ENCODE measurements around the gene MKNK2. TPM values are rescaled to one million over a fixed set of nuclear protein-coding genes. Genes with fewer than 3 reads are reported as not detected.
"Not testable (repeated sequence)": the region's sequence is repeated elsewhere in the genome, so short reads cannot be mapped to it uniquely, and the experiment has no call there.

The MKNK2 gene
- polyA plus RNA-seq, 1 donor (not counting 4 experiments of a cell fraction or from before 2014, with no cell fraction given), result 88.3 TPM

DNA sequence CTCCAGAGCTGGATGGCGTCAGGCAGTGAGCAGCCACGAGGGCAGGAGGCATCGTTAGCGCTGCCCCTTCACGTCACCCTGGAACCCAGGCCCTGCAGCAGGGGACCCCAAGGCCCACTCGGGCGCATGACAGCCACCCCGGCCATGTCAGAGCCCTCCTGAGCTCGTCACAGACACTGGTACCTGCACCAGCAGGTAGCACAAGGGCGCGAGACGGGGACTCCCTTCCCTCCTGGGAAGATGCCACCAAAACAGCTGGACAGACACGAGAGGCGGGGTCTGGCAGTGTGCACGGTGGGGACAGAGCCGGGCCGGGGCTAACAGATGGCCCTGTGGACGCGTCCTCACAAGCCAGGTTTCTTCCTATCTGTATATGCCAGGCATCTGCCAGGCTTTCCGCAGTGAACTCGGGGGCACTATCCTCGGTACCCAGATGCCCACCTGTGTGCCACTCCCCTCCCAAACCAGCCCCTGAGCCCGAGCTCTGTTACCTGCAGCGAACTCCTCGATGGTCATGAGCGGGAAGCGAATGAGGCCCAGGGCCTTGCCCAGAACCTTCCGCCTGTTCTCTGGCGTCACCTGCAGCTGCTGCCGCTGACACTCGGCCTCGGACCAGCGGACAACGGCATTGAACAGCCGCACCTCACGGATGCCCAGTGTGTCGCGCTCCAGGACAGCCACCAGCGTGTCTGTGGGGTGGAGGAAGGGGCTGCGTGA, 61.4 kb downstream of the MKNK2 start:
- Histone ChIP-seq H3K4me2 (ENCODE audit: control insufficient read depth, extremely low read depth, insufficient read depth, low read depth, low read length) (no peak overlapping the region), H4K20me1 (ENCODE audit: control insufficient read depth, extremely low read depth, insufficient read depth, low read length) (peaks cover 2% of the 10 kb centered on the region), H3K9me3 (ENCODE audit: control insufficient read depth, low read depth, low read length) (no peaks in the 10 kb centered on the region), H3K36me3 (ENCODE audit: control insufficient read depth in 2 of 2, extremely low read depth in 1 of 2, insufficient read depth in 2 of 2, low read length in 2 of 2) (peaks cover 29 to 34% of the 10 kb centered on the region in 2 experiments), H3K4me3 (ENCODE audit: control insufficient read depth in 2 of 3, extremely low read depth in 1 of 3, insufficient read depth in 2 of 3, low read depth in 1 of 3, low read length in 3 of 3) (no peak overlapping the region), H3K27me3 (ENCODE audit: control insufficient read depth, extremely low read depth, insufficient read depth, low read length) (no peaks in the 10 kb centered on the region), H3K27ac (ENCODE audit: control insufficient read depth, insufficient read depth, low read length) (no peak overlapping the region), H3K4me1 (ENCODE audit: control insufficient read depth, extremely low read depth, insufficient read depth, low read length) (no peaks in the 10 kb centered on the region), H3K79me2 (ENCODE audit: control insufficient read depth, insufficient read depth, low read length) (no peaks in the 10 kb centered on the region), H2AFZ (ENCODE audit: control insufficient read depth, low read length) (no peak overlapping the region), H3K9me1 (ENCODE audit: control insufficient read depth, extremely low read depth, insufficient read depth, low read length) (no peaks in the 10 kb centered on the region), H3K9ac (ENCODE audit: control insufficient read depth, extremely low read depth, insufficient read depth, low read length) (no peak overlapping the region)
- TF ChIP-seq, protein P1, sequence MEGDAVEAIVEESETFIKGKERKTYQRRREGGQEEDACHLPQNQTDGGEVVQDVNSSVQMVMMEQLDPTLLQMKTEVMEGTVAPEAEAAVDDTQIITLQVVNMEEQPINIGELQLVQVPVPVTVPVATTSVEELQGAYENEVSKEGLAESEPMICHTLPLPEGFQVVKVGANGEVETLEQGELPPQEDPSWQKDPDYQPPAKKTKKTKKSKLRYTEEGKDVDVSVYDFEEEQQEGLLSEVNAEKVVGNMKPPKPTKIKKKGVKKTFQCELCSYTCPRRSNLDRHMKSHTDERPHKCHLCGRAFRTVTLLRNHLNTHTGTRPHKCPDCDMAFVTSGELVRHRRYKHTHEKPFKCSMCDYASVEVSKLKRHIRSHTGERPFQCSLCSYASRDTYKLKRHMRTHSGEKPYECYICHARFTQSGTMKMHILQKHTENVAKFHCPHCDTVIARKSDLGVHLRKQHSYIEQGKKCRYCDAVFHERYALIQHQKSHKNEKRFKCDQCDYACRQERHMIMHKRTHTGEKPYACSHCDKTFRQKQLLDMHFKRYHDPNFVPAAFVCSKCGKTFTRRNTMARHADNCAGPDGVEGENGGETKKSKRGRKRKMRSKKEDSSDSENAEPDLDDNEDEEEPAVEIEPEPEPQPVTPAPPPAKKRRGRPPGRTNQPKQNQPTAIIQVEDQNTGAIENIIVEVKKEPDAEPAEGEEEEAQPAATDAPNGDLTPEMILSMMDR (optimal IDR thresholded peaks at IDR 0.05 in 1 of 3, IDR thresholded peaks at IDR 0.05 in 1 of 3, conservative IDR thresholded peaks at IDR 0.05 in 1 of 3; ENCODE audit: extremely low read depth in 1 of 3, insufficient read depth in 2 of 3, low read length in 3 of 3), result no peak
- TF ChIP-seq EZH2 (IDR thresholded peaks at IDR 0.05; ENCODE audit: low read length), result no peak
- FAIRE-seq (no peak), DNase-seq (ENCODE audit: low read depth, low spot score) (no peak)
- dilution Hi-C loops (cut with MboI; ENCODE audit: extremely low pct_ligation_motif_present, low sequenced_read_pairs), result no loop called here

DNA sequence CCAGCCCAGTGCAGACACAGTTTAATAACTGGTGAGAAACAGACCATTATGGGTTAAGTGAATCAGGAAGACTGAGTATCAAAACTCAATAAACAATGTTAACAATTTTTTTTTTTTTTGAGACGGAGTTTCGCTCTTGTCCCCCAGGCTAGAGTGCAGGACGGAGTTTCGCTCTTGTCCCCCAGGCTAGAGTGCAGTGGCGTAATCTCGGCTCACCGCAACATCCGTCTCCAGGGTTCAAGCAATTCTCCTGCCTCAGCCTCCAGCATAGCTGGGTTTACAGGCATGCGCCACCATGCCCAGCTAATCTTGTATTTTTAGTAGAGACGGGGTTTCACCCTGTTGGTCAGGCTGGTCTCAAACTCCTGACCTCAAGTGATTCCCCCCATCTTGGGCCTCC, 62.6 kb downstream of the MKNK2 start:
- H3K79me2 ChIP-seq (ENCODE audit: control insufficient read depth, insufficient read depth, low read length); H3K4me1 ChIP-seq (ENCODE audit: control insufficient read depth, extremely low read depth, insufficient read depth, low read length); dilution Hi-C loops (cut with MboI; ENCODE audit: extremely low pct_ligation_motif_present, low sequenced_read_pairs); H2AFZ ChIP-seq (ENCODE audit: control insufficient read depth, low read length); H3K4me2 ChIP-seq (ENCODE audit: control insufficient read depth, extremely low read depth, insufficient read depth, low read depth, low read length); H4K20me1 ChIP-seq (ENCODE audit: control insufficient read depth, extremely low read depth, insufficient read depth, low read length); H3K9me1 ChIP-seq (ENCODE audit: control insufficient read depth, extremely low read depth, insufficient read depth, low read length); DNase-seq (ENCODE audit: low read depth, low spot score); H3K27me3 ChIP-seq (ENCODE audit: control insufficient read depth, extremely low read depth, insufficient read depth, low read length); H3K9ac ChIP-seq (ENCODE audit: control insufficient read depth, extremely low read depth, insufficient read depth, low read length); FAIRE-seq; H3K9me3 ChIP-seq (ENCODE audit: control insufficient read depth, low read depth, low read length); H3K27ac ChIP-seq (ENCODE audit: control insufficient read depth, insufficient read depth, low read length); H3K4me3 ChIP-seq (ENCODE audit: control insufficient read depth in 2 of 3, extremely low read depth in 1 of 3, insufficient read depth in 2 of 3, low read depth in 1 of 3, low read length in 3 of 3): not testable (repeated sequence)
- H3K36me3 ChIP-seq (ENCODE audit: control insufficient read depth in 2 of 2, extremely low read depth in 1 of 2, insufficient read depth in 2 of 2, low read length in 2 of 2), result peaks cover 30 to 34% of the 10 kb centered on the region in 2 experiments

Small RNA genes within 50 kb of the gene (small RNA-seq; reads per million reads assigned to genes)
- 0 reads per million in 3 experiments for gene AC007136.1 (ENCODE audit: insufficient read length in 3 of 3, low read depth in 3 of 3, low replicate concordance in 1 of 3)

Other genes with a start within 250 kb of the MKNK2 start
- gene ATP8B3, start 239.0 kb downstream of the MKNK2 start, polyA plus RNA-seq, result 0.98 to 2.8 TPM (median 1.2 TPM) in 3 replicates
- 6.1 to 18.6 TPM (median 9.1 TPM) in 3 replicates for gene REXO1, start 202.8 kb downstream of the MKNK2 start, polyA plus RNA-seq
- gene KLF16, start 187.7 kb downstream of the MKNK2 start, polyA plus RNA-seq, result 4.9 to 14.7 TPM (median 6.0 TPM) in 3 replicates
- gene ABHD17A, start 165.7 kb downstream of the MKNK2 start, polyA plus RNA-seq, result 27.2 to 67.3 TPM (median 31.0 TPM) in 3 replicates
- 0.55 to 0.93 TPM (median 0.85 TPM) in 3 replicates for gene ADAT3, start 145.8 kb downstream of the MKNK2 start, polyA plus RNA-seq
- gene SCAMP4, start 145.8 kb downstream of the MKNK2 start, polyA plus RNA-seq, result 4.8 to 30.3 TPM (median 7.0 TPM) in 3 replicates
- gene CSNK1G2, start 110.1 kb downstream of the MKNK2 start, polyA plus RNA-seq, result 32.5 to 72.4 TPM (median 34.9 TPM) in 3 replicates
- gene BTBD2, start 35.5 kb downstream of the MKNK2 start, polyA plus RNA-seq, result 19.2 to 24.7 TPM (median 22.3 TPM) in 3 replicates
- 24.1 to 61.8 TPM (median 34.2 TPM) in 3 replicates for gene MOB3A, start 45.1 kb upstream of the MKNK2 start, polyA plus RNA-seq
- gene IZUMO4, start 45.7 kb upstream of the MKNK2 start, polyA plus RNA-seq, result 6.0 to 14.9 TPM (median 6.7 TPM) in 3 replicates
- 51.1 to 108 TPM (median 56.1 TPM) in 3 replicates for gene AP3D1, start 100.3 kb upstream of the MKNK2 start, polyA plus RNA-seq
- 3.0 to 4.6 TPM (median 3.3 TPM) in 3 replicates for gene DOT1L, start 112.7 kb upstream of the MKNK2 start, polyA plus RNA-seq
- gene PLEKHJ1, start 185.1 kb upstream of the MKNK2 start, polyA plus RNA-seq, result 36.8 to 53.1 TPM (median 46.8 TPM) in 3 replicates
- 4.7 to 24.1 TPM (median 4.7 TPM) in 3 replicates for gene SF3A2, start 185.6 kb upstream of the MKNK2 start, polyA plus RNA-seq
- gene AMH, start 198.1 kb upstream of the MKNK2 start, polyA plus RNA-seq, result 0.02 to 0.15 TPM (median 0.07 TPM) in 3 replicates
- not detected in 3 replicates for gene JSRP1, start 205.2 kb upstream of the MKNK2 start, polyA plus RNA-seq
- not detected in 3 replicates for gene PEAK3, start 230.9 kb upstream of the MKNK2 start, polyA plus RNA-seq